HG03097 (cell line): ENCODE measurements around the gene AQP12A.

Experiments used
- ATAC-seq: cut with Tn5 transposase; IDR thresholded peaks from one replicate; pipeline ENCODE4 v1.9.1; 2021; ENCODE audit not compliant: unreplicated experiment, low FRiP score

AQP12A gene

DNA sequence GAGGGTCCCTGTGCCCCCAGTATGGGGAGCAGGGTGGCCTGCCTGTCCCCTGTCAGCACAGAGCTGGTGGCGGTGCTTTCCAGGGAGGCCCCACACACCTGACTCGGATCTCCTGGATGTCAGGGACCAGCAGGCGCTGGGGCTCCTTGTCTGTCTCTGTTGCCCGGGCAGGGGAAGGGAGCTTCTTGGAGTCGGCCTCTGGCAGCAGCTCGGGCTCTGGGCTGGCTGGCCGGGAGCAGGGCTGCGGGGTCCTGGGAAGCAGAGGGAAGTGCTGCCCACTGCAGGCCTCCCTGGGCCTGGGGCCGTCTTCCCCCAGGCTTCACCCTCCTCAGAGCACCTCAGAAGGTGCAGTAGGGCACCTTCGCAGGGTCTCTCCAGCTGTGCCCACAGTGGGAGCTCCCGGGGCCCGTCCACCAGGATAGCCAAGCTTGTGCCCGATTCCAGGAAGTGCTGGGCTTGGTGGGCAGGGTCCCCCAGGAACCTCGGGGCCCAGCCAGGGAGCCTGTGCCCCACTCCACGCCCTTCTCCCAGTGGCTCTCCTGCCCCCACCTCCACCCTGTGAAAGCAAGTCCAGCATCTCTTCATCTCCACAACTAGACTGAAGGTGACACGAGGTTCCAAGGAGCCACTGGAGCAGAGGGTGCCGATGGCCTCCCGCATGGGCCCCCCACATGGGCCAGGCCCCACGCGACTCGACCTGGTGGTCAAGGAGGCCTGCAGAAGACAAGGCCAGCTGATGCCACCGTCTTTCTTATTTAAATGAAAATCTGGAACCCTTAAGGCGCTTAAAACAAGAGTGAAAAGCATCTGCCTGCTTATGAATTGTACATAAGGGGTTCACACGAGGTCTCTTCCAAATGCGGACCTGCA is 28.2 kb downstream of the AQP12A start:
- ATAC-seq = no peak

GRCh38 chr2:240720686-240721595 is 29.3 kb downstream of the AQP12A start:
- ATAC-seq = no peak

DNA sequence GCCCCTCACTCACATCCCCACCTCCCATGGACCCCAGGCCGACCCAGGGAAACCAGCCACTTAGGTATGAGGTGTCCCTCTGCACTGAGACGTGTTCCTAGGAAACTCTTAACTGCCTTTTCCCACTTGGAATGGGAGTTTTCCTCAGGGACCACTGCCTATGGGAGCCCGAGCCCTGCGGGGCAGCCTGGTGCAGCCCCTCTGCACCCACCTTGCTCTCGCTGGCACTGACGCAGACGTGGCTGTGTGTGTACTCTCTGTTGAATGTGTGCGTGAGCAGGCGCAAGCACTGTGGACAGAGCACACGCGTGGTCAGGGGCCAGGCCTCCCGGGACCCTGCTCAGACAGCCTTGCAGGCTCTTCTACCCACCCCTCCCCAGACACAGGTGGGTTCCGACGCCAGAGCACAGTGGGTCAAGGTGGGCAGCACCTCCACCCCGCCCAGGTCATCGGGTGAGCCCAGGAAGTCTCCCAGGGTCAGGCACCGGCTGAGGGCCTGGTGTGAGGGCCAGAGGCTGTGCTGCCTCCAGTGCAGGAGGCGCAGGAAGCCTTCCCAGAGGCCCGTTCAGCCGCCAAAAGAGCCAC is 30.0 kb downstream of the AQP12A start:
- ATAC-seq = no peak

- no peak for ATAC-seq
These were observed 30.7 kb downstream of the AQP12A start for GRCh38 chr2:240722376-240722775.

- no peak for ATAC-seq
These were observed 31.4 kb downstream of the AQP12A start for GRCh38 chr2:240722796-240723735.

DNA sequence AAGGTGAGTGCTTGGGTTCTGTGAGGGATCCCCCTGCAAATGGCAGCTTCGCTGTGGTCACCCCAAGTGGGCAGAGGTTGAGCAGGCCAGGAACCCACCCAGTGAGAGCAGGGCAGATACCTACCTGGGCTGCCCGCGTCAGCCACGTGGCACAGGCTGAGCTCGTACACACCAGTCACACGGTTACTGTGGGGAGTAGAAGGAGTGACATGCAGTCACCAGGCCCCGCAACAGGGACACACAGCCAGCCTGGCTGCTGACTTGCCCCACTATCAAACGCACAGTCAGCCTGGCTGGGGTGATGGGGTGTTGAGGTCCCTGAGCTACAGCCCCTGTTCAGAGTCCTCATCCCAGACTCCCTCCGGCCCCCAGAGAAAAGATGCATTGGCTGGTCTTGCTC is 32.2 kb downstream of the AQP12A start:
- ATAC-seq = no peak

DNA sequence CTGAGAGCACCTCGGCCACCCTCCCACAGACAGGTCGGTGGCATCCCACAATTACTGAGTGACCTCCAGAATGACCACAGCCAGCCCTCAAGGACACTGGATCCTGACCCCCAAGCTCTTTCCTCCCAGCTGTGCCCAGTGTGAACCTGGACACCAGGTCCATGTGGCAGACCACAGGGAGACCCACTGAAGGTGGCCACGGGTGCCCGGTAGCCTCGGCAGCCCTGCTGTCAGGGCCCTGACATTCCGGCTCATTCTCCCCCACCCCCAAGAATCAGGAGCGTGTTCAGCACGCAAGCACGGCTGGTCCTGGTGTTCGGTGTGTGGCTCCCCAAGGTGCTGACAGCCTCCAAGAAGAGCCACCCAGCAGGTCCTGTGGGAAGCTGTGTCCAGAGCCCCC is 32.8 kb downstream of the AQP12A start:
- no peak for ATAC-seq

- ATAC-seq = no peak
These were observed 33.6 kb downstream of the AQP12A start for GRCh38 chr2:240725266-240725665.

DNA sequence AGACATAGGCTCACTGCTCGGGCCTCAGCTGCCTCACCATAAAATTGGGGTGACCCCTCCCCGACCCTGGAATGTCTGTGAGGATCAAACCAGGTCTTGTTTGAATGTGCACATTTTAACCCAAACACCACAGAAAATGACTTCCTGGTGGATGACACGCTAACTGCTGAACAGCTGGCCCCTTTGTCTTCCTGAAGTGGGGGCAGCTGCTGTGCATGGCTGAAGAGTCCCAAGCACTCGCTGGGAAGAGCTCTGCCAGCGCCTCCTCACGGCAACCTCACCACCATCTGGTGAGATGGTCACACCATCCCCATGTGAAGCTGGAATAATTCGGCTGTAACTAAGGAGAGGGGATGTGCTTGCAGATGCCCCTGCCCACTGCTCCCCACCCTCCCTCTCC is 34.0 kb downstream of the AQP12A start:
- ATAC-seq = no peak

GRCh38 chr2:240726876-240727275 is 35.2 kb downstream of the AQP12A start:
- ATAC-seq = no peak

DNA sequence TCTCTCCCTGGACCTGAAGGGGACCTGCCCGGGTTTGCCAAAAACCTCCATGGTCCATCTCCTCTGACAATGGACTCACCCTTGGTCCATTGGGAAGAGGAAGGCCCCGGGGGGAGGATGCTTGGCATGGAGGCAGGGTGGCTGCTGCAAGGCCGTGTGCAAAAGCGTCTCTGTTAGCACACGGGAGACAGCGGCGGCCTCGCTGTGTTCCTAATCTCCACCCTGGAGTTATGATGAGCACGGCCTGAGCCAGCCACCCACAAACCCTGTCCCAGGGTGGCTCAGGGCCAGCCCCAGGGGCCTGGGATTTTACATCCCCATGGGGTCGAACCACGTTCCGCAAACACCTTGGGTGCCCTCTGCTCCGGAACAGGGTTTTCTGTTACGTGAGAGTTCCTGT is 35.8 kb downstream of the AQP12A start:
- ATAC-seq = no peak

- no peak for ATAC-seq
These were observed 36.2 kb downstream of the AQP12A start for GRCh38 chr2:240727913-240728312.

DNA sequence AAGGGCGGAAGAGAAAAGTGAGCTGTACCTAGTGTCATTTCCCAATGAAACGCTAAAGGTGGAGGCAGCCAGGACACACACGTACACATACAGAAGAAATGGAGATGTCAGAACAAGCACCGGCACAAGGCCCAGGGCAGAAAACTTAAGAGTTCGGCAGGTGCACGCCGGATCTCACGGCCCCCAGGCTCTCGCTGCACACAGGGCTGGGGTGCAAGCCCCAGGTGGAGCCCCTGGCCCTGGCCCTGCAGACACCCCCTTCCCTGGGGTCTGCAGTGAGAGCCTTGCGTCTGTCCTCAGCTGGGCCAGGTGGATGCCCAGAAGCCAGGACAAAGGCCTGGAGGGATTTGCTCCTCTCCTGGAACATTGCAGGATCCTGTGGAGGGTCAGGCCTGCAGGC is 36.7 kb downstream of the AQP12A start:
- ATAC-seq = no peak

DNA sequence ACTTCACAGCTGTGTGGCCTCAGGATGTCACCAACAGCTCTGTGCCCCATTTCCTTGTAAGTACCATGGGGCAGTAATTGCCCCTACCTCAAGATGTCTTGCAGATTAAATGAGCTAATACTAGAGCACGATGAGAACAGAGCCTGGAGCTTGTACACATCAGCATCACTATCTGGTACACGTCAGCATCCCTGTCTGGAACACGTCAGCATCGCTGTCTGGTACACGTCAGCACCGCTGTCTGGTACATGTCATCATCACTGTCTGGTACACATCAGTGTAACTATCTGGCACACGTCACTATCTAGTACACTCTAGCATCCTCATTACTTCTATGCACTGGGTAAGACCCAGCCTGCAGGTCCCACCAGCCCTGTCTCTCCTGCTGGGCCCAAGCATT is 37.2 kb downstream of the AQP12A start:
- ATAC-seq = no peak

DNA sequence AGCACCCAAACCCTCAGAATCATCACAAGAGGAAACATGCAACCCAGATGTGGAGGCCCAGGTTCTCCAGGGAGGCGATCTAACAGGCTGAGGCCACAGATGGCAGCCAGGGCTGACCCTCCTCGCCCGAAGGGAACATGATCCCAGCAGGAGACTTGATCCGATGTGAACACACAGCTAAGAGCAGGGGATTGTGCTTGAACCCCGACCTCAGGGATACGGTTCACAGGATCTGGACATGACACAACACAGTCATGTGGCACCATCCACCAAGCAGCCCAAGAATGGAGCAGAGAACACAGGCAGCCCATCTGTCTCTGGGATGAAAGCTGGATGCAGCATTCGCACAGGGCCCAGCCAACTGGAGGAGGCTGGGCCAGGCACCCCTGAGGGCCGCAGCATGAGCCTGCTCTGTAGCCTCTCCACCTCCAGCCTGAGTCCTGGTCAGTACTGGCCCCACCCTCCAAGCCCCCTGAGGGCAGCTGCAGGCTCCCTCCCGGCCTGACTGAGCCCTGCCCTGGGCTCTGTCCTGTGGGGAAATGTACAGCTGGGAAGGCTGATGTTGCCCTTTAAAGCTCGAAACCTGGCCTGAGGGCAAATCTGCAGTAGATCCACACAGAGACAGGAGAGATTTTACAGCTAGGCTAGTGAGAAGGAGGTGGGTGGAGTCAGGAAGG is 39.0 kb downstream of the AQP12A start:
- no peak for ATAC-seq

- no peak for ATAC-seq
These were observed 39.5 kb downstream of the AQP12A start for GRCh38 chr2:240731178-240731545.

GRCh38 chr2:240732184-240732583 is 40.5 kb downstream of the AQP12A start:
- no peak for ATAC-seq

DNA sequence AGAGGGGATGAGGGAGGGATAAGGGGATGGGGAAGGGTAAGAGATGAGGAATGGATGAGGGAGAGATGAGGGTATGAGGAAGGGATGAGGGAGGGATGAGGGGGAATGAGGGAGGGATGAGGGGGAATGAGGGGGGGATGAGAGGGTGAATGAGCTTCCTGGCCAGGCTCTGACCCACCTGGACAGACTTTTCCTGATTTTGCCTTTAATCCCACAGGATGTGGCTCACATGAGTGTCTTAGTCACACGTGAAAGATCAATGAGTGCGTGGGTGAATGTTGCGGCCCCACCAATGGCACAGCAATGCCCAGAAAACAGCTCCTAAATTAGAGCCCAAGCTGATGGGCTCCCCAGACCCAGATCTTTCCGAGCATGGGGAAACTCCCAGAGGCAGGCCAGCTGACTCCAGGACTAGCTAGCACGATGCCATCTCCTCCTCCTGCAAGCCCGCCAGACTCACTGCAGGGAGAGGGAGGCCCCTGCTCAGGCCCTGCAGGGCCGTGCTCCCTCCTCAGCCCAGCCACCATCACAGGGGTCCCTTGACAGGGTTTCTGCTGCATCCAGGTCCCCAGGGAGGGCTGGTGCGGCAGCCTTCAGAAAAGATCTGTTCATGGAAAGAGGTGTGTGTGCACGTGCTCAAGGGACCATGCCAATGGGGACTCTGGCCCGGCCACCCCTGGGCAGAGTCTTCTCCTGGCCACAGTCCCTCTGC is 41.4 kb downstream of the AQP12A start:
- no peak for ATAC-seq
